OCI-LY7 (cell line): Measurements from ENCODE around the gene RETSAT. TPM values are rescaled to one million over a fixed set of nuclear protein-coding genes. Genes with fewer than 3 reads are reported as not detected.
A peak's percentile ranks its signal among the peaks of the same experiment; 100 is the strongest.

ENCODE experiments used
- BruUV-seq: library from RNA; stranded (reverse); fragments of 400-500 nt; replicated peaks from 2 replicates; lab custom pipeline; 2021; lab: Mats Ljungman, UMichigan
- CTCF ChIA-PET: fragments of 300-600 bp; sonication (Branson Sonifier 250); formaldehyde crosslinking; loops from one replicate; lab custom pipeline; 2022; ENCODE audit warnings: antibody characterized with exemption; ENCODE audit not compliant: unreplicated experiment; lab: Charles Lee
- POLR2A ChIA-PET: fragments of 300-600 bp; sonication (Branson Sonifier 250); formaldehyde crosslinking; loops from one replicate; lab custom pipeline; 2022; ENCODE audit warnings: antibody characterized with exemption; lab: Charles Lee
- DNase-seq: peaks from one replicate; pipeline ENCODE4 v3.0.0-alpha.2; 2015; ENCODE audit warnings: low spot score
- H2AFZ ChIP-seq: fragments of 200-600 bp; sonication (generic), shearing (Covaris generic); 2 replicates; pipeline ENCODE4 v1.6.1; 2014; ENCODE audit warnings: mild to moderate bottlenecking, antibody characterized with exemption, low read length, moderate library complexity
- H3K27ac ChIP-seq: fragments of 200-600 bp; sonication (generic); 2 replicates; pipeline ENCODE4 v1.5.1; 2014; ENCODE audit warnings: mixed run types, low read depth, mild to moderate bottlenecking, moderate library complexity, low read length, inconsistent platforms; ENCODE audit not compliant: poor library complexity, severe bottlenecking
- H3K36me3 ChIP-seq: fragments of 200-600 bp; sonication (generic); 2 replicates; pipeline ENCODE4 v1.6.1; 2014; ENCODE audit warnings: mild to moderate bottlenecking, antibody characterized with exemption, low read length, moderate library complexity, mixed read lengths; ENCODE audit not compliant: insufficient read depth
- H3K4me1 ChIP-seq: fragments of 200-600 bp; sonication (generic); 2 replicates; pipeline ENCODE4 v1.5.1; 2014; ENCODE audit warnings: mild to moderate bottlenecking, low read length; ENCODE audit not compliant: insufficient read depth, poor library complexity, severe bottlenecking
- H3K4me2 ChIP-seq: fragments of 200-600 bp; sonication (generic); 2 replicates; pipeline ENCODE4 v1.6.1; 2014; ENCODE audit warnings: mild to moderate bottlenecking, low read length
- H3K4me3 ChIP-seq: fragments of 200-600 bp; sonication (generic); 2 replicates; pipeline ENCODE4 v1.5.1; 2014; ENCODE audit warnings: mild to moderate bottlenecking, low read depth, low read length; ENCODE audit not compliant: poor library complexity, severe bottlenecking
- H3K79me2 ChIP-seq: fragments of 200-600 bp; sonication (generic); 2 replicates; pipeline ENCODE4 v1.6.1; 2016; ENCODE audit warnings: low read depth, mild to moderate bottlenecking, low read length, moderate library complexity, mixed read lengths; ENCODE audit not compliant: insufficient read depth
- H3K9me2 ChIP-seq: fragments of 200-600 bp; sonication (generic); 2 replicates; pipeline ENCODE4 v1.6.1; 2016; ENCODE audit warnings: mild to moderate bottlenecking, low read length, mixed read lengths; ENCODE audit not compliant: insufficient read depth
- H3K9me3 ChIP-seq: fragments of 200-600 bp; sonication (generic); 2 replicates; pipeline ENCODE4 v1.6.1; 2014; ENCODE audit warnings: mild to moderate bottlenecking, mixed run types, low read length, mixed read lengths
- H4K20me1 ChIP-seq: fragments of 200-600 bp; sonication (generic); 2 replicates; pipeline ENCODE4 v1.6.1; 2014; ENCODE audit warnings: mild to moderate bottlenecking, antibody characterized with exemption, low read length, moderate library complexity, mixed read lengths; ENCODE audit not compliant: insufficient read depth
- EZH2phosphoT487 ChIP-seq: fragments of 200-600 bp; sonication (generic); IDR thresholded peaks from 2 replicates; pipeline ENCODE4 v1.6.1; 2018; ENCODE audit warnings: low read depth, borderline replicate concordance, mild to moderate bottlenecking, mixed run types, antibody characterized with exemption, low read length, moderate library complexity, mixed read lengths
- intact Hi-C: fragments of 100-400 bp; cut with micrococcal nuclease; formaldehyde crosslinking; loops from one replicate; pipeline ENCODE4 v1.10.0; 2022; ENCODE audit not compliant: unreplicated experiment
- total RNA-seq, 2 experiments: library from RNA; depleted of rRNA in 1 of 2; stranded (reverse); fragments of >200 nt in 1 of 2; shearing (Covaris generic) in 1 of 2; gene quantifications; 2 replicates each; pipeline ENCODE4 v1.2.3, GENCODE V29; 2014 to 2022
- TF ChIP-seq, protein P1 (sequence below): fragments of 200-600 bp; sonication (generic); conservative IDR thresholded peaks from 2 replicates; pipeline ENCODE4 v1.5.1; 2014; ENCODE audit warnings: mild to moderate bottlenecking, antibody characterized with exemption, low read length, moderate library complexity, mixed read lengths

RETSAT gene
- total RNA-seq, 2 experiments from 2014 or later, result 14.1 to 19.9 TPM

DNA sequence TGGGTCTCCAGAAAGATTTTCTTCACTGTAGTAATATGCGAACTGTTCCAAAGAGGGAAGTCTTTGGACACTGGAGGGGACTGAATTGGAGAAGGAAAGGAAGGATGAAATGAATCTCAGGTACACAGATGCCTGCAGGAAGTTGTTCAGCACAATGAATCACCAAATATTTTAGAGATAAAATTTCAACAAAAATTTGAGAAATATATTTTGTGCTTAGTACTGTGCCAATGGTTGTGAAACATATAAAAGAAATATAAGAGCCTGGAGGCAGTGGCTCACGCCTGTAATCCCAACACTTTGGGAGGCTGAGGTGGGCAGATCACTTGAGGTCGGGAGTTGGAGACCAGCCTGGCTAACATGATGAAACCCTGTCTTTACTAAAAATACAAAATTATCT is 3.4 kb upstream of the RETSAT start:
- H3K27ac ChIP-seq, result no peak overlapping the region
- H3K36me3 ChIP-seq, result peaks cover 31% of the 10 kb centered on the region
- intact Hi-C loops, result no loop called here
- BruUV-seq, result no TSS peak
- no peak overlapping the region for H3K4me3 ChIP-seq
- ChIA-PET CTCF (interaction anchor here (0.6 kb wide), 1 partner anchor 280 kb away, joined by 3 read pairs; no protein-coding TSS in a partner anchor), POLR2A (no interaction called here)
- peaks cover 18% of the 10 kb centered on the region for H3K4me1 ChIP-seq
- DNase-seq, result no peak
- no peaks in the 10 kb centered on the region for H4K20me1 ChIP-seq
- peaks cover 12% of the 10 kb centered on the region; the same call in 1 of the 2 replicates for H3K79me2 ChIP-seq
- no peak overlapping the region for H2AFZ ChIP-seq
- 0 out of 2 replicates have a peak overlapping the region, but pooled peaks have one; percentile 11 for H3K4me2 ChIP-seq
- H3K9me2 ChIP-seq, result no peaks in the 10 kb centered on the region
- TF ChIP-seq, protein P1, sequence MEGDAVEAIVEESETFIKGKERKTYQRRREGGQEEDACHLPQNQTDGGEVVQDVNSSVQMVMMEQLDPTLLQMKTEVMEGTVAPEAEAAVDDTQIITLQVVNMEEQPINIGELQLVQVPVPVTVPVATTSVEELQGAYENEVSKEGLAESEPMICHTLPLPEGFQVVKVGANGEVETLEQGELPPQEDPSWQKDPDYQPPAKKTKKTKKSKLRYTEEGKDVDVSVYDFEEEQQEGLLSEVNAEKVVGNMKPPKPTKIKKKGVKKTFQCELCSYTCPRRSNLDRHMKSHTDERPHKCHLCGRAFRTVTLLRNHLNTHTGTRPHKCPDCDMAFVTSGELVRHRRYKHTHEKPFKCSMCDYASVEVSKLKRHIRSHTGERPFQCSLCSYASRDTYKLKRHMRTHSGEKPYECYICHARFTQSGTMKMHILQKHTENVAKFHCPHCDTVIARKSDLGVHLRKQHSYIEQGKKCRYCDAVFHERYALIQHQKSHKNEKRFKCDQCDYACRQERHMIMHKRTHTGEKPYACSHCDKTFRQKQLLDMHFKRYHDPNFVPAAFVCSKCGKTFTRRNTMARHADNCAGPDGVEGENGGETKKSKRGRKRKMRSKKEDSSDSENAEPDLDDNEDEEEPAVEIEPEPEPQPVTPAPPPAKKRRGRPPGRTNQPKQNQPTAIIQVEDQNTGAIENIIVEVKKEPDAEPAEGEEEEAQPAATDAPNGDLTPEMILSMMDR, result no peak
- no peak for TF ChIP-seq EZH2phosphoT487
- no peaks in the 10 kb centered on the region for H3K9me3 ChIP-seq

DNA sequence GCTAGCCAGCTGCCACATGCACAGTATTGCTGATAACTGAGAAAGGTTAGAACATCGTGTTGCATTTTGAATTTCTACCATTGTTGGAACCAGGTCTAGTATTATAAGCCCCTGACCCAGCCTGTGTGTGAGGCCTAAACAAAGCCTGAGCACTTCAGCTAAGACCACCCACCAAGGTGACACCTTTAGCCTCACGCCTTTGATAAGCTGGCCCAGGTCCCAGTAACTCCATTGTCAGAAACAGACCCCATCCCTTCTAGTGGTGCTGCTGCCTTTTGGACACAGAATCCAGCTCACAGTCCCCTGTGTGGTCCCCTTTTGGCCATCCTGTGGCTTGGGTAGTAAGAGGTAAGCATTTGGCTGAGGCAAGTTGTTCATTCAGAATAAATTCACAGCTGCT is 1.9 kb upstream of the RETSAT start:
- Histone ChIP-seq H3K36me3 (peaks cover 23% of the 10 kb centered on the region), H3K4me1 (peaks cover 20% of the 10 kb centered on the region), H4K20me1 (no peaks in the 10 kb centered on the region), H3K79me2 (peaks cover 12% of the 10 kb centered on the region; the same call in 1 of the 2 replicates), H3K4me3 (no peak overlapping the region), H3K9me3 (no peaks in the 10 kb centered on the region), H3K27ac (no peak overlapping the region), H2AFZ (no peak overlapping the region), H3K4me2 (no peak overlapping the region), H3K9me2 (no peaks in the 10 kb centered on the region)
- TF ChIP-seq, protein P1, result no peak
- no peak for TF ChIP-seq EZH2phosphoT487
- DNase-seq, result no peak
- ChIA-PET CTCF (no interaction called here), POLR2A (interaction anchor here (1.2 kb wide), 1 partner anchor 29 kb away, joined by 4 read pairs; the partner anchor contains the start of gene TGOLN2)
- intact Hi-C loops, result no loop called here
- no TSS peak for BruUV-seq

DNA sequence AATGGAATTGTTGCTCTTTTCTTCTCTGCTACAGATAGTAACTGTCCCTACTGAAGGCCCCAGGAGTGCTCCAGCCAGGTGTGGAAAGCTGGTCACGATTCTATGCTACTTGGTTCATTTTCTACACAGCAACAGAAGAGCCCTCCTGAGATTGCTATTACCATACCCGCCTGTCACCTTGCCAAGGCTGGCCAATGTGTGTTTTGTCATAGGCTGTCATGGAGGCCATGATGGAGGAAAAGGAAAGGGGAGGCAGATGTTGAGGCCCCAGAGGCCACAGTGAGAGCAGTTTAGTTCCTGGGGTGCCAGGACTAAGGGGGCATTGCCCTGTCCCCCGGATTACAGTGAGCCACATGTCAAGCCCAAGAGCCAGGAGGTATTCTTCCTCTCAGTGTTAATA is 1.2 kb upstream of the RETSAT start:
- Histone ChIP-seq H3K4me1 (peaks cover 20% of the 10 kb centered on the region), H2AFZ (peak overlapping the region; percentile 85; the same call in 1 of the 2 replicates), H3K9me2 (no peaks in the 10 kb centered on the region), H3K36me3 (peaks cover 27% of the 10 kb centered on the region), H3K27ac (no peak overlapping the region), H3K9me3 (no peaks in the 10 kb centered on the region), H4K20me1 (no peaks in the 10 kb centered on the region), H3K79me2 (peaks cover 12% of the 10 kb centered on the region; the same call in 1 of the 2 replicates), H3K4me2 (peak overlapping the region; percentile 86), H3K4me3 (peak overlapping the region; percentile 75)
- TF ChIP-seq EZH2phosphoT487, result no peak
- TF ChIP-seq, protein P1, result no peak
- intact Hi-C loops, result no loop called here
- ChIA-PET CTCF (no interaction called here), POLR2A (interaction anchor here (0.7 to 2.2 kb wide), 4 partner anchors 10 to 471 kb away, joined by 3 to 12 read pairs (median 6); partner anchors contain the start of gene TGOLN2)
- peak; percentile 8 for DNase-seq
- BruUV-seq, result no TSS peak
